ENCODE measurements around the gene GTPBP3. TPM values are rescaled to one million over a fixed set of nuclear protein-coding genes. Genes with fewer than 3 reads are reported as not detected.

GTPBP3 gene
- total RNA-seq, 2 donors from 2014 or later: 20.7 to 72.5 TPM

- no peak for TF ChIP-seq CTCF (IDR thresholded peaks at IDR 0.05)
- H3K27me3 ChIP-seq (replicated peaks; ENCODE audit: insufficient read depth): no peaks in the 10 kb centered on the region
- no peak for ATAC-seq (ENCODE audit: insufficient number of reproducible peaks, low FRiP score, low read depth)
- peaks cover 19 to 38% of the 10 kb centered on the region in 2 donors for H3K4me1 ChIP-seq (ENCODE audit: control insufficient read depth in 1 of 2, low read depth in 2 of 2)
- H3K9me3 ChIP-seq: no peaks in the 10 kb centered on the region
- H3K4me3 ChIP-seq: no peak overlapping the region
- peaks cover 4% of the 10 kb centered on the region for H3K36me3 ChIP-seq
- no peak for DNase-seq (ENCODE audit: low spot score)
- H3K27ac ChIP-seq: no peak overlapping the region
These were observed 6.9 kb upstream of the GTPBP3 start for GRCh38 chr19:17330262-17331044.

GRCh38 chr19:17331045-17331558 lies 6.3 kb upstream of the GTPBP3 start:
- no peak for DNase-seq (ENCODE audit: low spot score)
- Histone ChIP-seq H3K9me3 (no peaks in the 10 kb centered on the region), H3K4me3 (no peak overlapping the region), H3K27ac (no peak overlapping the region), H3K36me3 (peaks cover 4% of the 10 kb centered on the region), H3K4me1 (ENCODE audit: control insufficient read depth in 1 of 2, low read depth in 2 of 2) (peaks cover 19 to 38% of the 10 kb centered on the region in 2 donors), H3K27me3 (replicated peaks; ENCODE audit: insufficient read depth) (no peaks in the 10 kb centered on the region)
- no peak for ATAC-seq (ENCODE audit: insufficient number of reproducible peaks, low FRiP score, low read depth)
- TF ChIP-seq CTCF (IDR thresholded peaks at IDR 0.05): no peak

- Histone ChIP-seq H3K4me1 (ENCODE audit: control insufficient read depth in 1 of 2, low read depth in 2 of 2) (peaks cover 13 to 28% of the 10 kb centered on the region in 2 donors), H3K4me3 (no peak overlapping the region), H3K9me3 (no peaks in the 10 kb centered on the region), H3K27me3 (replicated peaks; ENCODE audit: insufficient read depth) (no peaks in the 10 kb centered on the region), H3K27ac (no peak overlapping the region), H3K36me3 (peaks cover 4% of the 10 kb centered on the region)
- TF ChIP-seq CTCF (IDR thresholded peaks at IDR 0.05): no peak
- DNase-seq (ENCODE audit: low spot score): no peak
- ATAC-seq (ENCODE audit: insufficient number of reproducible peaks, low FRiP score, low read depth): no peak
These were observed 5.0 kb upstream of the GTPBP3 start for GRCh38 chr19:17332360-17332676.

- peaks cover 16 to 31% of the 10 kb centered on the region in 2 donors for H3K4me1 ChIP-seq (ENCODE audit: control insufficient read depth in 1 of 2, low read depth in 2 of 2)
- no peak for TF ChIP-seq CTCF (IDR thresholded peaks at IDR 0.05)
These were observed 4.4 kb upstream of the GTPBP3 start for GRCh38 chr19:17332677-17333581.

More at GRCh38 chr19:17332677-17333581, 4.4 kb upstream of the GTPBP3 start:
- Histone ChIP-seq H3K27me3 (replicated peaks; ENCODE audit: insufficient read depth) (no peaks in the 10 kb centered on the region), H3K9me3 (no peaks in the 10 kb centered on the region), H3K36me3 (peaks cover 4% of the 10 kb centered on the region), H3K27ac (no peak overlapping the region), H3K4me3 (no peak overlapping the region)
- no peak for DNase-seq (ENCODE audit: low spot score)
- ATAC-seq (ENCODE audit: insufficient number of reproducible peaks, low FRiP score, low read depth): no peak

Data from thoracic aorta (tissue), 2 donors.